ENCODE results near the gene FAT4. TPM values are rescaled to one million over a fixed set of nuclear protein-coding genes. Genes with fewer than 3 reads are reported as not detected.

FAT4 gene
- total RNA-seq, 1 donor from 2014 or later: 26.0 TPM

GRCh38 chr4:125313989-125314667 lies 627 bp upstream of the FAT4 start:
- no peak for TF ChIP-seq CTCF (conservative IDR thresholded peaks at IDR 0.05)
- H3K4me3 Mint-ChIP-seq: peak overlapping the region; percentile 99
- peaks cover 49% of the 10 kb centered on the region for H3K4me1 Mint-ChIP-seq
- peaks cover 28% of the 10 kb centered on the region for H3K27me3 Mint-ChIP-seq (ENCODE audit: low read depth)
- DNase-seq (ENCODE audit: low read depth, low spot score): no peak
- H3K9me3 Mint-ChIP-seq: peaks cover 7% of the 10 kb centered on the region
- peak overlapping the region; percentile 43 for H3K27ac Mint-ChIP-seq (ENCODE audit: unreplicated experiment)
- H3K36me3 Mint-ChIP-seq (ENCODE audit: low read depth): peaks cover 16% of the 10 kb centered on the region

GRCh38 chr4:125315576-125316400 lies 1.0 kb downstream of the FAT4 start:
- Mint-ChIP-seq H3K27ac (ENCODE audit: unreplicated experiment) (peak overlapping the region; percentile 96), H3K4me3 (peak overlapping the region; percentile 99), H3K27me3 (ENCODE audit: low read depth) (peaks cover 28% of the 10 kb centered on the region), H3K9me3 (peaks cover under 1% of the 10 kb centered on the region), H3K36me3 (ENCODE audit: low read depth) (peaks cover 22% of the 10 kb centered on the region), H3K4me1 (peaks cover 64% of the 10 kb centered on the region)
- DNase-seq (ENCODE audit: low read depth, low spot score): peak; percentile 50
- peak; percentile 26 for TF ChIP-seq CTCF (conservative IDR thresholded peaks at IDR 0.05)

GRCh38 chr4:125316401-125316790 lies 1.6 kb downstream of the FAT4 start:
- H3K4me1 Mint-ChIP-seq: peaks cover 70% of the 10 kb centered on the region
- no peaks in the 10 kb centered on the region for H3K9me3 Mint-ChIP-seq
- DNase-seq (ENCODE audit: low read depth, low spot score): no peak
- peaks cover 26% of the 10 kb centered on the region for H3K36me3 Mint-ChIP-seq (ENCODE audit: low read depth)
- TF ChIP-seq CTCF (conservative IDR thresholded peaks at IDR 0.05): no peak
- peak overlapping the region; percentile 53 for H3K27ac Mint-ChIP-seq (ENCODE audit: unreplicated experiment)
- H3K27me3 Mint-ChIP-seq (ENCODE audit: low read depth): peaks cover 28% of the 10 kb centered on the region
- peak overlapping the region; percentile 99 for H3K4me3 Mint-ChIP-seq

- peak overlapping the region; percentile 53 for H3K27ac Mint-ChIP-seq (ENCODE audit: unreplicated experiment)
- H3K36me3 Mint-ChIP-seq (ENCODE audit: low read depth): peaks cover 26% of the 10 kb centered on the region
- peak; percentile 13 for TF ChIP-seq CTCF (conservative IDR thresholded peaks at IDR 0.05)
- H3K4me3 Mint-ChIP-seq: peak overlapping the region; percentile 99
- peaks cover 28% of the 10 kb centered on the region for H3K27me3 Mint-ChIP-seq (ENCODE audit: low read depth)
- peaks cover 73% of the 10 kb centered on the region for H3K4me1 Mint-ChIP-seq
- H3K9me3 Mint-ChIP-seq: no peaks in the 10 kb centered on the region
- DNase-seq (ENCODE audit: low read depth, low spot score): peak; percentile 31
Measured at GRCh38 chr4:125316791-125317524, 2.2 kb downstream of the FAT4 start.

- H3K27me3 Mint-ChIP-seq (ENCODE audit: low read depth): peaks cover 28% of the 10 kb centered on the region
- peak; percentile 48 for DNase-seq (ENCODE audit: low read depth, low spot score)
- H3K4me1 Mint-ChIP-seq: peaks cover 78% of the 10 kb centered on the region
- no peaks in the 10 kb centered on the region for H3K9me3 Mint-ChIP-seq
- H3K4me3 Mint-ChIP-seq: peak overlapping the region; percentile 99
- TF ChIP-seq CTCF (conservative IDR thresholded peaks at IDR 0.05): peak; percentile 67
- H3K36me3 Mint-ChIP-seq (ENCODE audit: low read depth): peaks cover 26% of the 10 kb centered on the region
- H3K27ac Mint-ChIP-seq (ENCODE audit: unreplicated experiment): no peak overlapping the region
Measured at GRCh38 chr4:125317525-125317877, 2.7 kb downstream of the FAT4 start.

All from neural crest cell (in vitro differentiated cells).